Left lung (tissue), 10 donors: ENCODE data around the gene REEP1. TPM values are rescaled to one million over a fixed set of nuclear protein-coding genes. Genes with fewer than 3 reads are reported as not detected.
"Not testable (repeated sequence)": the region's sequence is repeated elsewhere in the genome, so short reads cannot be mapped to it uniquely, and the experiment has no call there.

Experiments used
- ATAC-seq: fragments of 200-7000 bp; cut with Tn5 transposase; one replicate; pipeline ENCODE4 v1.9.1; 2020; ENCODE audit warnings: moderate library complexity
- DNase-seq, 4 donors: peaks; one replicate each; pipeline ENCODE4 v3.0.0-alpha.2; 2013 to 2020
- H3K27ac ChIP-seq, 2 donors: fragments of 200-600 bp; sonication (generic) in 1 of 2; one replicate each; pipeline versions ENCODE4 v1.5.0 to v1.8.0; 2020 to 2021
- H3K27me3 ChIP-seq, 2 donors: fragments of 200-600 bp; sonication (generic) in 1 of 2; one replicate each; pipeline versions ENCODE4 v1.5.0 to v1.8.0; 2020 to 2021
- H3K36me3 ChIP-seq, 2 donors: fragments of 200-600 bp; sonication (generic) in 1 of 2; one replicate each; pipeline versions ENCODE4 v1.5.0 to v1.8.0; 2020 to 2021
- H3K4me1 ChIP-seq, 2 donors: fragments of 200-600 bp; one replicate each; pipeline ENCODE4 v1.8.0; 2021
- H3K4me3 ChIP-seq, 2 donors: fragments of 200-600 bp; sonication (generic) in 1 of 2; one replicate each; pipeline versions ENCODE4 v1.5.0 to v1.8.0; 2020 to 2021; ENCODE audit warnings: mild to moderate bottlenecking in 1 of 2
- H3K9me3 ChIP-seq, 2 donors: fragments of 200-600 bp; sonication (generic) in 1 of 2; one replicate each; pipeline versions ENCODE4 v1.5.0 to v1.8.0; 2020 to 2021
- intact Hi-C, 2 donors: fragments of 100-400 bp; cut with DNase I; formaldehyde crosslinking; loops; one replicate each; pipeline versions ENCODE4 v1.11.2 to v1.14.2; 2022
- polyA plus RNA-seq, 6 donors: library from polyadenylated mRNA; unstranded; fragments of 120-200 nt; gene quantifications; one replicate each; pipeline ENCODE4 v1.2.1, GENCODE V29; 2013; ENCODE audit not compliant: insufficient read length in 6 of 6
- total RNA-seq, 2 donors: library from RNA; stranded (reverse); fragmentation: NEBNext Ultra II Directional; extraction: Animal tissue kit (Norgen Biotek cat#: 25700); gene quantifications; one replicate each; pipeline ENCODE4 v1.2.1, GENCODE V29; 2021
- TF ChIP-seq, protein P1 (sequence below), 2 donors: fragments of 200-600 bp; sonication (generic) in 1 of 2; IDR thresholded peaks; one replicate each; pipeline versions ENCODE4 v1.5.0 to v1.8.0; 2021; ENCODE audit warnings: antibody characterized with exemption in 2 of 2
- donor health status: DM: no; HTN: yes; CAD: no.
- donor health status: DM: no; HTN: no; CAD: no.

Gene REEP1
- total and polyA plus RNA-seq, 8 donors = 4.8 to 19.9 (median 17.1) TPM

DNA sequence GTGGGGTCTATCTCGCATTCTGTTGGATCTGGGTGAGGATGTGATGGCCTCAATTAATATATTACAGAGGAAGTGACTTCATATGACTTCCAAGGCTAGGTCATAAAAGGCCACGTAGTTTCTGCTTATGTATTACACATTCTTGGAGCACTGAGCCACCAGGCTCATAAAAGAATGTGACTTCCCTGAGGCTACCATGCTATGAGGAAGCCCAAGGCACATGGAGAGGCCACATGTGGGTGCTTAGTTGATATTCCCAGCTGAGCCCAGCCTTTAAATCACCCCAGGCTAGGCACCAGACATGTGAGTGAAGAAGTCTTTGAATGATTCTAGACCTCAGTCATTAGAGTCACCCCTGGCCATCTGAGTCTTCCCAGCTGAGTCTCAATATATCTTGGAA lies 13.3 kb upstream of the REEP1 start:
- no peak for DNase-seq

DNA sequence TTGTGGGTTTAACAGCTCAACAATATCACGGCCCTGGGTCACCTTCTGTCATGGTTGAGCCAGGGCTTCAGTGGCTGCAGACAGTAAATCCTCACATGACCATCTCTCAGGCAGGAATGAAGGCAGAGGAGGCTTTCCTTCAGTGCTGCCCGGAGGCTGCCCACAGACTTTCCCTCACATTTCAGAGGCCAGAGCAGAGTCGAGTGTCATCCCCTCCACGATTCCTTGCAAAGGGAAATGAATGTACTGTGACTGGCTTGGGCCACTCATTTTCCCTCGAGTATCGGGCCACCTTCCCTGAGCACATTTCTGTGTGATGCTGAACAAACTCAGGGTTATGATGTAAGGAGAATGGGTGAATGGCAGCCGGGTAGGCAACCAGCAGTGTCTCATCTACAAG lies 10.0 kb upstream of the REEP1 start:
- no peaks in the 10 kb centered on the region for H3K36me3 ChIP-seq
- ATAC-seq = no peak
- peaks cover 0 to 20% of the 10 kb centered on the region in 2 donors for H3K27me3 ChIP-seq
- no peak overlapping the region for H3K27ac ChIP-seq
- no peak overlapping the region for H3K4me3 ChIP-seq
- DNase-seq = no peak
- H3K4me1 ChIP-seq = no peaks in the 10 kb centered on the region
- intact Hi-C loops = no loop called here
- H3K9me3 ChIP-seq = no peaks in the 10 kb centered on the region
- TF ChIP-seq, protein P1, sequence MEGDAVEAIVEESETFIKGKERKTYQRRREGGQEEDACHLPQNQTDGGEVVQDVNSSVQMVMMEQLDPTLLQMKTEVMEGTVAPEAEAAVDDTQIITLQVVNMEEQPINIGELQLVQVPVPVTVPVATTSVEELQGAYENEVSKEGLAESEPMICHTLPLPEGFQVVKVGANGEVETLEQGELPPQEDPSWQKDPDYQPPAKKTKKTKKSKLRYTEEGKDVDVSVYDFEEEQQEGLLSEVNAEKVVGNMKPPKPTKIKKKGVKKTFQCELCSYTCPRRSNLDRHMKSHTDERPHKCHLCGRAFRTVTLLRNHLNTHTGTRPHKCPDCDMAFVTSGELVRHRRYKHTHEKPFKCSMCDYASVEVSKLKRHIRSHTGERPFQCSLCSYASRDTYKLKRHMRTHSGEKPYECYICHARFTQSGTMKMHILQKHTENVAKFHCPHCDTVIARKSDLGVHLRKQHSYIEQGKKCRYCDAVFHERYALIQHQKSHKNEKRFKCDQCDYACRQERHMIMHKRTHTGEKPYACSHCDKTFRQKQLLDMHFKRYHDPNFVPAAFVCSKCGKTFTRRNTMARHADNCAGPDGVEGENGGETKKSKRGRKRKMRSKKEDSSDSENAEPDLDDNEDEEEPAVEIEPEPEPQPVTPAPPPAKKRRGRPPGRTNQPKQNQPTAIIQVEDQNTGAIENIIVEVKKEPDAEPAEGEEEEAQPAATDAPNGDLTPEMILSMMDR (IDR thresholded peaks at IDR 0.05) = no peak

More for the DNA sequence above, 13.3 kb upstream of the REEP1 start:
- TF ChIP-seq, protein P1 (IDR thresholded peaks at IDR 0.05) = no peak
- H3K4me1 ChIP-seq = no peaks in the 10 kb centered on the region
- no peaks in the 10 kb centered on the region for H3K9me3 ChIP-seq
- no peak for ATAC-seq
- H3K4me3 ChIP-seq = no peak overlapping the region
- H3K27ac ChIP-seq = no peak overlapping the region
- H3K27me3 ChIP-seq = peaks cover 0 to 25% of the 10 kb centered on the region in 2 donors
- intact Hi-C loops = no loop called here
- no peaks in the 10 kb centered on the region for H3K36me3 ChIP-seq

DNA sequence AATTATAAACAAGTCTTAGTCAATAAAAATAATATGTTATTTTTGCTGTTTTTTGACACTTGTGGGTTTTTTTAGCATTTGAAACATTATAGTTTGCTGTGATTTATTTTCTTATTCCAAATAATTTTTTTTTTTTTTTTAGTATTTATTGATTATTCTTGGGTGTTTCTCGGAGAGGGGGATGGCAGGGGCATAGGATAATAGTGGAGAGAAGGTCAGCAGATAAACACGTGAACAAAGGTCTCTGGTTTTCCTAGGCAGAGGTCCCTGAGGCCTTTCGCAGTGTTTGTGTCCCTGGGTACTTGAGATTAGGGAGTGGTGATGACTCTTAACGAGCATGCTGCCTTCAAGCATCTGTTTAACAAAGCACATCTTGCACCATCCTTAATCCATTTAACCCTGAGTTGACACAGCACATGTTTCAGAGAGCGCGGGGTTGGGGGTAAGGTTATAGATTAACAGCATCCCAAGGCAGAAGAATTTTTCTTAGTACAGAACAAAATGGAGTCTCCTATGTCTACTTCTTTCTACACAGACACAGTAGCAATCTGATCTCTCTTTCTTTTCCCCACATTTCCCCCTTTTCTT lies 8.5 kb upstream of the REEP1 start:
- intact Hi-C loops, H3K27ac ChIP-seq, H3K36me3 ChIP-seq, DNase-seq, H3K4me1 ChIP-seq, ATAC-seq, H3K4me3 ChIP-seq: not testable (repeated sequence)
- Histone ChIP-seq H3K9me3 (peaks cover 0 to 11% of the 10 kb centered on the region in 2 donors), H3K27me3 (peaks cover 0 to 20% of the 10 kb centered on the region in 2 donors)

- intact Hi-C loops = no loop called here
- no peak overlapping the region for H3K27ac ChIP-seq
- peaks cover 0 to 11% of the 10 kb centered on the region in 2 donors for H3K9me3 ChIP-seq
- no peak for ATAC-seq
- peaks cover 0 to 32% of the 10 kb centered on the region in 2 donors for H3K27me3 ChIP-seq
- no peak for DNase-seq
- TF ChIP-seq, protein P1 (IDR thresholded peaks at IDR 0.05) = no peak
- H3K4me1 ChIP-seq = no peaks in the 10 kb centered on the region
- H3K4me3 ChIP-seq = no peak overlapping the region
- H3K36me3 ChIP-seq = no peaks in the 10 kb centered on the region
These were observed 7.0 kb upstream of the REEP1 start for GRCh38 chr2:86344404-86344803.

- ATAC-seq = no peak
- intact Hi-C loops = no loop called here
- no peak for DNase-seq
- H3K27ac ChIP-seq = no peak overlapping the region
- TF ChIP-seq, protein P1 (IDR thresholded peaks at IDR 0.05) = no peak
- no peaks in the 10 kb centered on the region for H3K36me3 ChIP-seq
- H3K27me3 ChIP-seq = peaks cover 14 to 46% of the 10 kb centered on the region in 2 donors
- peaks cover 0 to 7% of the 10 kb centered on the region in 2 donors for H3K4me1 ChIP-seq
- peaks cover 0 to 11% of the 10 kb centered on the region in 2 donors for H3K9me3 ChIP-seq
- H3K4me3 ChIP-seq = no peak overlapping the region
These were observed 5.1 kb upstream of the REEP1 start for GRCh38 chr2:86342488-86342887.

DNA sequence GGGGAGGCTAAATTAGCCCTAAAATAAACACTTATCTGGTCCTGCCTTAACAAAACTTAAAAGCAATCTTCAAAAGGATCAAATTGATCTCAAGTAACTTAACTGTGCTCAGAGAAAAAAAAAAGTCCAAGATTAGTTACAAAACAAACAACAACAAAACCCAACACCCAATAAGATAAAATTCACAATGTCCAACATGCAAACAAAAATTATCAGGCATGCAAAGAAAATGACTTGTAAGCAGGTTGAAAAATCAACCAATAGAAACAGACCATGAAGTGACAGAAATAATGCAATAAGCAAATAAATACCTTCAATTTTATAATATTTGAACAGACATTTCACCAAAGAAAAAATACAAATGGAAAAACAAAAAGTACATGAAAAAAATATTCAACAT lies 4.0 kb upstream of the REEP1 start:
- intact Hi-C loops = no loop called here
- ATAC-seq (no peak), DNase-seq (no peak)
- no peaks in the 10 kb centered on the region for H3K36me3 ChIP-seq
- TF ChIP-seq, protein P1 (IDR thresholded peaks at IDR 0.05) = no peak
- H3K27me3 ChIP-seq = peaks cover 20 to 49% of the 10 kb centered on the region in 2 donors
- H3K4me1 ChIP-seq = peaks cover 0 to 15% of the 10 kb centered on the region in 2 donors
- no peak overlapping the region for H3K4me3 ChIP-seq
- no peak overlapping the region for H3K27ac ChIP-seq
- H3K9me3 ChIP-seq = peaks cover 0 to 11% of the 10 kb centered on the region in 2 donors
